Gastrocnemius medialis (tissue), 4 donors: ENCODE measurements around the gene VIPAS39.

Experiments
- POLR2A ChIP-seq, 2 donors: fragments of 450-650 bp; IDR thresholded peaks; one replicate each; pipeline ENCODE4 v1.6.1; 2017; ENCODE audit warnings: antibody characterized with exemption in 2 of 2, mild to moderate bottlenecking in 2 of 2, moderate library complexity in 2 of 2
- TF ChIP-seq, protein P1 (sequence below), 5 experiments: fragments of 450-650 bp in 3 of 5; fragments of 200-600 bp in 2 of 5; sonication (generic) in 2 of 5; IDR thresholded peaks in 4 of 5; conservative IDR thresholded peaks in 1 of 5; 1 replicate in 4 of 5; 2 replicates in 1 of 5; pipeline ENCODE4 v1.5.1; 2016 to 2019; ENCODE audit warnings: antibody characterized with exemption in 5 of 5, mild to moderate bottlenecking in 3 of 5, moderate library complexity in 3 of 5

DNA sequence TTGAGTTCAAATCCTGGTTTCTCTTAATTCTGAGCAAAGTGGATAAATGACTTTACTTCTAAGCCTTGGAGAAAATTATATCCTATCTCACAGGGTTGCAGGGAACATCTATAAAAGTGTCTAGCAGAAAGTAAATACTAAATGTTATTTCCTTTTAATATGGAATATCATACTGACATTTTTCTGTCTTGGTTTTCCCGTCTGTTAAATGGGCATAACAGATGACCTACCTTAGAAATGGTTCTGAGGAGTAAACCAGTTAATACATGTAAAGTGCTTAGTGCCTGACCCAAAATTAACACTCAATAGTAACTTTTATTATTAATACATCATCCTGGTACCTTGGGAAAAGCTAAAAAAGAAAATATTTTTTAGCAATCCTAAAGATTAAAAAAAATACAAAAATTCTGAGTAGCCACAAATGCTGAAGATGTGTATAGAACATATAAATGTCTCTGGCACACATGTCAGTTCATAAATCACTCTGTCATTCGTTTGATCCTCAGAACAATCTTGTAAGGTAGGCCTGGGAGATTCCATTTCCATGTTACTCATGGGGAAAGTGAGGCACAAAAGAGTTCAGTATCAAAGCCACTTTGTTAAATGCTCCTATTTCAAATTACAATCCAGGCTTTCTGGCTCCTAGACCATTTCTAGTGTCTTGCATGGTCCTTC lies 1.3 kb downstream of the VIPAS39 start:
- TF ChIP-seq, protein P1, sequence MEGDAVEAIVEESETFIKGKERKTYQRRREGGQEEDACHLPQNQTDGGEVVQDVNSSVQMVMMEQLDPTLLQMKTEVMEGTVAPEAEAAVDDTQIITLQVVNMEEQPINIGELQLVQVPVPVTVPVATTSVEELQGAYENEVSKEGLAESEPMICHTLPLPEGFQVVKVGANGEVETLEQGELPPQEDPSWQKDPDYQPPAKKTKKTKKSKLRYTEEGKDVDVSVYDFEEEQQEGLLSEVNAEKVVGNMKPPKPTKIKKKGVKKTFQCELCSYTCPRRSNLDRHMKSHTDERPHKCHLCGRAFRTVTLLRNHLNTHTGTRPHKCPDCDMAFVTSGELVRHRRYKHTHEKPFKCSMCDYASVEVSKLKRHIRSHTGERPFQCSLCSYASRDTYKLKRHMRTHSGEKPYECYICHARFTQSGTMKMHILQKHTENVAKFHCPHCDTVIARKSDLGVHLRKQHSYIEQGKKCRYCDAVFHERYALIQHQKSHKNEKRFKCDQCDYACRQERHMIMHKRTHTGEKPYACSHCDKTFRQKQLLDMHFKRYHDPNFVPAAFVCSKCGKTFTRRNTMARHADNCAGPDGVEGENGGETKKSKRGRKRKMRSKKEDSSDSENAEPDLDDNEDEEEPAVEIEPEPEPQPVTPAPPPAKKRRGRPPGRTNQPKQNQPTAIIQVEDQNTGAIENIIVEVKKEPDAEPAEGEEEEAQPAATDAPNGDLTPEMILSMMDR (IDR thresholded peaks at IDR 0.05 in 4 of 5, conservative IDR thresholded peaks at IDR 0.05 in 1 of 5), result no peak
- TF ChIP-seq POLR2A (IDR thresholded peaks at IDR 0.05), result no peak
